Large intestine (tissue), 12 donors: Measurements from ENCODE around the gene XBP1. TPM values are rescaled to one million over a fixed set of nuclear protein-coding genes. Genes with fewer than 3 reads are reported as not detected.
A peak's percentile ranks its signal among the peaks of the same experiment; 100 is the strongest.
"Not testable (repeated sequence)": the region's sequence is repeated elsewhere in the genome, so short reads cannot be mapped to it uniquely, and the experiment has no call there.

Source experiments
- DNase-seq, 2 donors: peaks; one replicate each; pipeline versions ENCODE4 v3.0.0 to v3.0.0-alpha.2; 2013
- H3K27ac ChIP-seq: one replicate; pipeline ENCODE4 v1.5.1; 2013; ENCODE audit warnings: low read length
- H3K27me3 ChIP-seq: 2 replicates; pipeline ENCODE4 v1.6.1; 2013; ENCODE audit warnings: low read length; ENCODE audit not compliant: control insufficient read depth, insufficient read depth
- H3K36me3 ChIP-seq: 2 replicates; pipeline ENCODE4 v1.6.1; 2013; ENCODE audit warnings: low read length; ENCODE audit not compliant: control insufficient read depth, insufficient read depth
- H3K4me1 ChIP-seq: one replicate; pipeline ENCODE4 v1.6.1; 2013; ENCODE audit warnings: low read length; ENCODE audit not compliant: control insufficient read depth, insufficient read depth
- H3K4me3 ChIP-seq: one replicate; pipeline ENCODE4 v1.5.1; 2013; ENCODE audit warnings: low read length
- H3K9me3 ChIP-seq: one replicate; pipeline ENCODE4 v1.6.1; 2013; ENCODE audit warnings: mild to moderate bottlenecking, low read depth, low read length, moderate library complexity; ENCODE audit not compliant: control insufficient read depth
- WGBS: methylation state at CpG from one replicate; pipeline ENCODE4 v1.1.5; 2013; ENCODE audit warnings: low lambda C conversion rate; ENCODE audit not compliant: insufficient coverage; 5-methylcytosine and 5-hydroxymethylcytosine counted together
- long read RNA-seq, 11 donors: transcript quantifications; one replicate each; lab custom pipeline, GENCODE V29; 2026
- polyA plus RNA-seq: library from polyadenylated mRNA; unstranded; fragments of 120-200 nt; gene quantifications from one replicate; pipeline ENCODE4 v1.2.1, GENCODE V29; 2013

Gene XBP1
- polyA plus RNA-seq = 235 TPM
- long read RNA-seq, donor 1, transcript XBP1-201 (5 exons, 1,850 nt) = major isoform, 68 of 75 reads
- long read RNA-seq, donor 1, partial matches to known transcripts = 0 of 75 reads
- long read RNA-seq, donor 1, other reads (novel, unspliced or antisense) = 0 of 75 reads
- long read RNA-seq, donor 2, transcript XBP1-205 (2 exons, 520 nt) = minor isoform, 7 of 133 reads
- long read RNA-seq, donor 2, transcript XBP1-201 (5 exons, 1,850 nt) = major isoform, 110 of 133 reads
- long read RNA-seq, donor 2, partial matches to known transcripts = 11 of 133 reads
- long read RNA-seq, donor 2, other reads (novel, unspliced or antisense) = 0 of 133 reads
- long read RNA-seq, donor 3, transcript XBP1-206 (2 exons, 2,173 nt) = minor isoform, 19 of 244 reads
- long read RNA-seq, donor 3, transcript XBP1-205 (2 exons, 520 nt) = minor isoform, 19 of 244 reads
- long read RNA-seq, donor 3, transcript XBP1-201 (5 exons, 1,850 nt) = major isoform, 204 of 244 reads
- long read RNA-seq, donor 3, partial matches to known transcripts = 0 of 244 reads
- long read RNA-seq, donor 3, other reads (novel, unspliced or antisense) = 0 of 244 reads
- long read RNA-seq, donor 4, transcript XBP1-201 (5 exons, 1,850 nt) = major isoform, 15 of 16 reads
- long read RNA-seq, donor 4, partial matches to known transcripts = 0 of 16 reads
- long read RNA-seq, donor 4, other reads (novel, unspliced or antisense) = 0 of 16 reads
- long read RNA-seq, donor 5, transcript XBP1-201 (5 exons, 1,850 nt) = major isoform, 53 of 59 reads
- long read RNA-seq, donor 5, partial matches to known transcripts = 0 of 59 reads
- long read RNA-seq, donor 5, other reads (novel, unspliced or antisense) = 0 of 59 reads
- long read RNA-seq, donor 6, transcript XBP1-201 (5 exons, 1,850 nt) = major isoform, 118 of 131 reads
- long read RNA-seq, donor 6, transcript XBP1-206 (2 exons, 2,173 nt) = minor isoform, 8 of 131 reads
- long read RNA-seq, donor 6, partial matches to known transcripts = 0 of 131 reads
- long read RNA-seq, donor 6, other reads (novel, unspliced or antisense) = 0 of 131 reads
- long read RNA-seq, donor 7, transcript XBP1-201 (5 exons, 1,850 nt) = major isoform, 54 of 61 reads
- long read RNA-seq, donor 7, partial matches to known transcripts = 0 of 61 reads
- long read RNA-seq, donor 7, other reads (novel, unspliced or antisense) = 0 of 61 reads
- long read RNA-seq, donor 8, transcript XBP1-206 (2 exons, 2,173 nt) = minor isoform, 11 of 251 reads
- long read RNA-seq, donor 8, transcript XBP1-205 (2 exons, 520 nt) = minor isoform, 6 of 251 reads
- long read RNA-seq, donor 8, transcript XBP1-201 (5 exons, 1,850 nt) = major isoform, 144 of 251 reads
- long read RNA-seq, donor 8, partial matches to known transcripts = 89 of 251 reads
- long read RNA-seq, donor 8, other reads (novel, unspliced or antisense) = 0 of 251 reads
- long read RNA-seq, donor 9, transcript XBP1-205 (2 exons, 520 nt) = minor isoform, 7 of 121 reads
- long read RNA-seq, donor 9, transcript XBP1-201 (5 exons, 1,850 nt) = major isoform, 106 of 121 reads
- long read RNA-seq, donor 9, partial matches to known transcripts = 5 of 121 reads
- long read RNA-seq, donor 9, other reads (novel, unspliced or antisense) = 0 of 121 reads
- long read RNA-seq, donor 10, transcript XBP1-206 (2 exons, 2,173 nt) = minor isoform, 7 of 137 reads
- long read RNA-seq, donor 10, transcript XBP1-201 (5 exons, 1,850 nt) = major isoform, 125 of 137 reads
- long read RNA-seq, donor 10, partial matches to known transcripts = 0 of 137 reads
- long read RNA-seq, donor 10, other reads (novel, unspliced or antisense) = 0 of 137 reads
- long read RNA-seq, donor 11, transcript XBP1-201 (5 exons, 1,850 nt) = major isoform, 96 of 105 reads
- long read RNA-seq, donor 11, transcript XBP1-206 (2 exons, 2,173 nt) = minor isoform, 5 of 105 reads
- long read RNA-seq, donor 11, partial matches to known transcripts = 0 of 105 reads
- long read RNA-seq, donor 11, other reads (novel, unspliced or antisense) = 0 of 105 reads

- peak within 1 kb of the TSS; percentile 81 for H3K4me3 ChIP-seq
- H3K36me3 ChIP-seq = peaks cover 31% of the 10 kb centered on the region
- peak; percentile 97 to 98 for DNase-seq
- no CpG with 5 or more reads among the region's 78 CpGs for WGBS
- H3K9me3 ChIP-seq = no peaks in the 10 kb centered on the region
- peak within 1 kb of the TSS; percentile 98 for H3K27ac ChIP-seq
- peaks cover 23% of the 10 kb centered on the region for H3K4me1 ChIP-seq
- no peaks in the 10 kb centered on the region for H3K27me3 ChIP-seq
Measured at GRCh38 chr22:28800308-28801041, at the start of gene XBP1. XBP1 (minus strand) TSS chr22:28800569.

DNA sequence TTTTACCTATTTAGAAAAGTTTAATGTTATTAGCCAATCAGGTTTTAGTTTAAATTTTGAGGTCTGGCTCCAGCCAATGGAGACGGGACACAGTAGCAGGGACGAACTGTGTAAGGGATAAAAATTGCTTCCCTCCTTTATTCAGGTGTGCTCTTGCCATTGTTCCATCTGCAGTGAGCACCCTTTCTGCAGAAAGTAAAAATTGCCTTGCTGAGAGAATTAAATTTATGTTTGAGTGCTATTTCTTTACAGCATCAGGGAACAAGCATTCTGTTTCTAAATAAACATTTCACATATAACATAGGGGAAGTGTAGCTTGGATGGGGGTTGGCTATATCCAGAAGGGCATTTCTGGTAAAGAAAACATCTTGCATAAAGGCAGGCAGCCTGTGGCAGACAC is 46.6 kb upstream of the XBP1 start:
- no CpG with 5 or more reads among the region's 2 CpGs for WGBS
- no peaks in the 10 kb centered on the region for H3K27me3 ChIP-seq
- DNase-seq = no peak

GRCh38 chr22:28844277-28844676 is 43.9 kb upstream of the XBP1 start:
- not testable (repeated sequence) for H3K36me3 ChIP-seq, DNase-seq, H3K27ac ChIP-seq, H3K4me1 ChIP-seq, H3K4me3 ChIP-seq, H3K9me3 ChIP-seq, H3K27me3 ChIP-seq
- no CpG with 5 or more reads among the region's 2 CpGs for WGBS

More for the DNA sequence above, 46.6 kb upstream of the XBP1 start:
- H3K4me3 ChIP-seq = no peak overlapping the region
- H3K36me3 ChIP-seq = no peaks in the 10 kb centered on the region
- H3K9me3 ChIP-seq = peaks cover 4% of the 10 kb centered on the region
- no peaks in the 10 kb centered on the region for H3K4me1 ChIP-seq
- no peak overlapping the region for H3K27ac ChIP-seq

GRCh38 chr22:28843633-28844032 is 43.3 kb upstream of the XBP1 start:
- Histone ChIP-seq H3K4me3 (no peak overlapping the region), H3K9me3 (peaks cover 4% of the 10 kb centered on the region), H3K36me3 (no peaks in the 10 kb centered on the region), H3K27me3 (no peaks in the 10 kb centered on the region), H3K27ac (no peak overlapping the region), H3K4me1 (no peaks in the 10 kb centered on the region)
- WGBS = 77% methylated on average over 2 of the region's 2 CpGs
- DNase-seq = no peak

GRCh38 chr22:28841111-28841510 is 40.7 kb upstream of the XBP1 start:
- 100% methylated on average over 2 of the region's 5 CpGs for WGBS
- Histone ChIP-seq H3K27ac (no peak overlapping the region), H3K27me3 (no peaks in the 10 kb centered on the region), H3K9me3 (no peaks in the 10 kb centered on the region), H3K4me3 (no peak overlapping the region), H3K36me3 (no peaks in the 10 kb centered on the region), H3K4me1 (no peaks in the 10 kb centered on the region)
- no peak for DNase-seq

DNA sequence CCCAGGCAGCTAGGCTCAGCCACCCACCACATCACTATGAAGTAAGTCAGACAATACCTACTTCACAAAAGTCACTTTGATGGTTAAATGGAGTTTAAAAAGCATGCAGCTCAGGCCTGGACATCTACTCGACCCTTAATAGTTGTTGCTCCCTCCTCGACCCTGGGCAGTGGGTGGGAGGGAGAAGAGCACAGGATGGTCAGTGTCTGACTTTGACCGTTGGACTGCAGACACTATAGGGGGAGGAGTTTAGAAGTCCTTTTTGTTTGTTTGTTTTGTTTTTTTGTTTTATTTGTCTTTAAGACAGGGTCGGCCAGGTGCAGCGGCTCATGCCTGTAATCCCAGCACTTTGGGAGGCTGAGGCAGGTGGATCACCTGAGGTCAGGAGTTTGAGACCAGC is 38.6 kb upstream of the XBP1 start:
- DNase-seq = no peak
- WGBS = no CpG with 5 or more reads among the region's 5 CpGs
- Histone ChIP-seq H3K9me3 (no peaks in the 10 kb centered on the region), H3K27ac (no peak overlapping the region), H3K36me3 (no peaks in the 10 kb centered on the region), H3K4me3 (no peak overlapping the region), H3K27me3 (no peaks in the 10 kb centered on the region), H3K4me1 (peaks cover 3% of the 10 kb centered on the region)

GRCh38 chr22:28837640-28838039 is 37.3 kb upstream of the XBP1 start:
- peaks cover 3% of the 10 kb centered on the region for H3K4me1 ChIP-seq
- H3K27ac ChIP-seq = no peak overlapping the region
- no peak overlapping the region for H3K4me3 ChIP-seq
- no peaks in the 10 kb centered on the region for H3K27me3 ChIP-seq
- no peaks in the 10 kb centered on the region for H3K9me3 ChIP-seq
- H3K36me3 ChIP-seq = no peaks in the 10 kb centered on the region
- no peak for DNase-seq
- WGBS = no CpG with 5 or more reads among the region's 6 CpGs

DNA sequence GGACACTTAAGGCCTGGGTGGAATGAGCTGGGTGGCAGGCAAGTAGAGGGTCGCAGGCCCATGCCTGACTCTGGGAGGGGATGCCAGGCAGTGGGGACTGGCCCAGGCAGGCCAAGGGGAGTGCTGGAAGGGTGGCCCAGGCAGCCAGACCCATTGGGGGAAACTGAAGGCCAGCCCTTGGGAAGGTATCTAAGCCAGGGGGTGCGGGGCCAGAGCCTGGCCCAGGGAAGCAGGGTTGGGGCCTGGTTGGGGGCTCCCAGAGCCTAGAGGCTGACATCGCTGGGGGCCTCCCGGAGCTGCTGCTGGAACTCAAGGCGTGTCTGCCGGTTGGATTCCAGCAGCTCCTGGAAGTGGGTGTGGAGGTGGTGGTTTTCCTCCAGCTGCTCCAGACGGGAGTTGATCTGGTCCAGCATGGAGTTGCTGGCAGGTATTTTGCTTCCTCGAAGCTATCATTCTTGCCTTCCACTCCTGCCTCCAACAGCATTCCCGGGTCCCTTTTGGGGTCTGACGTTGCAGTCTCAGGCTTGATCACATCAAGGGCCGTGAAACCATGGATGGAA is 35.3 kb upstream of the XBP1 start:
- Histone ChIP-seq H3K4me1 (peaks cover 3% of the 10 kb centered on the region), H3K9me3 (no peaks in the 10 kb centered on the region), H3K4me3 (no peak overlapping the region), H3K36me3 (no peaks in the 10 kb centered on the region), H3K27ac (no peak overlapping the region), H3K27me3 (no peaks in the 10 kb centered on the region)
- WGBS = no CpG with 5 or more reads among the region's 11 CpGs
- DNase-seq = no peak
